Neuronal stem cell (in vitro differentiated cells): ENCODE data around the gene PRRX1.

ENCODE experiments used
- DNase-seq: peaks from one replicate; pipeline ENCODE4 v3.0.0-alpha.2; 2013; ENCODE audit warnings: low spot score
- H2AFZ ChIP-seq: one replicate; pipeline ENCODE4 v1.6.1; 2013; ENCODE audit warnings: mild to moderate bottlenecking, low read length, inconsistent platforms
- H2AK5ac ChIP-seq: 2 replicates; pipeline ENCODE4 v1.6.1; 2013; ENCODE audit warnings: low read depth, mild to moderate bottlenecking, inconsistent platforms, low read length, moderate library complexity, mixed read lengths
- H2BK120ac ChIP-seq: 2 replicates; pipeline ENCODE4 v1.6.1; 2013; ENCODE audit warnings: low read depth, mild to moderate bottlenecking, inconsistent platforms, low read length, moderate library complexity, mixed read lengths
- H2BK12ac ChIP-seq: one replicate; pipeline ENCODE4 v1.6.1; 2013; ENCODE audit warnings: low read length, inconsistent platforms
- H2BK15ac ChIP-seq: 2 replicates; pipeline ENCODE4 v1.6.1; 2013; ENCODE audit warnings: mild to moderate bottlenecking, low read length, inconsistent platforms, mixed read lengths
- H2BK5ac ChIP-seq: one replicate; pipeline ENCODE4 v1.6.1; 2013; ENCODE audit warnings: inconsistent platforms, mild to moderate bottlenecking, low read length, moderate library complexity
- H3K14ac ChIP-seq: one replicate; pipeline ENCODE4 v1.6.1; 2013; ENCODE audit warnings: low read length, inconsistent platforms
- H3K18ac ChIP-seq: 2 replicates; pipeline ENCODE4 v1.6.1; 2013; ENCODE audit warnings: low read length, inconsistent platforms
- H3K23ac ChIP-seq: 2 replicates; pipeline ENCODE4 v1.6.1; 2013; ENCODE audit warnings: low read depth, mild to moderate bottlenecking, mixed read lengths, low read length, inconsistent platforms; ENCODE audit not compliant: poor library complexity
- H3K27ac ChIP-seq: replicated peaks from 3 replicates; pipeline ENCODE4 v1.5.1; 2013; ENCODE audit warnings: low read length, inconsistent platforms
- H3K27me3 ChIP-seq, 3 experiments: 2 replicates each; pipeline ENCODE4 v1.6.1; 2013; ENCODE audit warnings: low read length in 3 of 3, mild to moderate bottlenecking in 2 of 3, inconsistent platforms in 1 of 3, low read depth in 1 of 3, mixed read lengths in 1 of 3, moderate library complexity in 1 of 3; ENCODE audit not compliant: control insufficient read depth in 3 of 3, insufficient read depth in 3 of 3
- H3K36me3 ChIP-seq, 2 donors: replicated peaks in 1 of 2; 2 replicates each; pipeline ENCODE4 v1.6.1; 2013; ENCODE audit warnings: low read length in 2 of 2; ENCODE audit not compliant: control insufficient read depth in 2 of 2, insufficient read depth in 2 of 2
- H3K4ac ChIP-seq: 2 replicates; pipeline ENCODE4 v1.6.1; 2013; ENCODE audit warnings: inconsistent platforms, mild to moderate bottlenecking, low read length, moderate library complexity
- H3K4me1 ChIP-seq, 2 donors: 1 replicate in 1 of 2; 2 replicates in 1 of 2; pipeline ENCODE4 v1.6.1; 2013; ENCODE audit warnings: low read length in 2 of 2, low read depth in 1 of 2; ENCODE audit not compliant: control insufficient read depth in 2 of 2, insufficient read depth in 1 of 2
- H3K4me2 ChIP-seq: one replicate; pipeline ENCODE4 v1.6.1; 2013; ENCODE audit warnings: mild to moderate bottlenecking, low read length, inconsistent platforms; ENCODE audit not compliant: insufficient read depth, poor library complexity, severe bottlenecking
- H3K4me3 ChIP-seq, 2 donors: 2 replicates each; pipeline ENCODE4 v1.5.1; 2013; ENCODE audit warnings: low read length in 2 of 2, mild to moderate bottlenecking in 2 of 2, inconsistent platforms in 1 of 2, moderate library complexity in 1 of 2
- H3K79me1 ChIP-seq: one replicate; pipeline ENCODE4 v1.6.1; 2013; ENCODE audit warnings: low read depth, mild to moderate bottlenecking, inconsistent platforms, low read length, moderate library complexity
- H3K9ac ChIP-seq: one replicate; pipeline ENCODE4 v1.6.1; 2013; ENCODE audit warnings: mild to moderate bottlenecking, low read depth, low read length, inconsistent platforms; ENCODE audit not compliant: poor library complexity
- H3K9me3 ChIP-seq, 2 donors: replicated peaks in 1 of 2; 2 replicates each; pipeline versions ENCODE3 to v1.6.1; 2013; ENCODE audit warnings: low read length in 2 of 2, mild to moderate bottlenecking in 2 of 2, inconsistent platforms in 1 of 2, low read depth in 1 of 2, mixed read lengths in 1 of 2, moderate library complexity in 1 of 2; ENCODE audit not compliant: control insufficient read depth in 2 of 2, insufficient read depth in 1 of 2
- H4K8ac ChIP-seq: one replicate; pipeline ENCODE4 v1.6.1; 2013; ENCODE audit warnings: low read depth, mild to moderate bottlenecking, inconsistent platforms, low read length, moderate library complexity
- H4K91ac ChIP-seq: one replicate; pipeline ENCODE4 v1.6.1; 2013; ENCODE audit warnings: low read length, low read depth, mild to moderate bottlenecking, inconsistent platforms; ENCODE audit not compliant: poor library complexity
- WGBS, 2 donors: extraction: QIAGEN DNeasy Blood & Tissue Kit; methylation state at CpG; one replicate each; pipeline ENCODE4 v1.1.7; 2013; ENCODE audit warnings: missing lambda C conversion rate in 2 of 2, mixed read lengths in 1 of 2; ENCODE audit not compliant: insufficient read length in 2 of 2, insufficient replicate concordance in 1 of 2; ENCODE audit errors: extremely low coverage in 2 of 2; 5-methylcytosine and 5-hydroxymethylcytosine counted together

PRRX1 gene

GRCh38 chr1:170707959-170708655 is 44.2 kb downstream of the PRRX1 start:
- Histone ChIP-seq H4K8ac (no peak overlapping the region), H3K27ac (no peak overlapping the region)
- DNase-seq: no peak

GRCh38 chr1:170711682-170712081 is 47.8 kb downstream of the PRRX1 start:
- H2BK120ac ChIP-seq: no peak overlapping the region
- H3K23ac ChIP-seq: no peak overlapping the region
- no peak overlapping the region for H3K27ac ChIP-seq
- no peak overlapping the region for H4K91ac ChIP-seq
- H3K4ac ChIP-seq: no peak overlapping the region
- DNase-seq: no peak
- H2AFZ ChIP-seq: no peak overlapping the region
- no peak overlapping the region for H2BK12ac ChIP-seq
- H2BK15ac ChIP-seq: no peak overlapping the region
- no peaks in the 10 kb centered on the region for H3K27me3 ChIP-seq
- H4K8ac ChIP-seq: no peak overlapping the region
- H2BK5ac ChIP-seq: no peak overlapping the region
- H3K4me2 ChIP-seq: no peak overlapping the region
- no peak overlapping the region for H3K4me3 ChIP-seq
- no peaks in the 10 kb centered on the region for H3K4me1 ChIP-seq
- no peaks in the 10 kb centered on the region for H3K79me1 ChIP-seq
- H3K36me3 ChIP-seq: no peaks in the 10 kb centered on the region
- no peak overlapping the region for H2AK5ac ChIP-seq
- no peak overlapping the region for H3K14ac ChIP-seq
- H3K18ac ChIP-seq: no peak overlapping the region
- H3K9ac ChIP-seq: no peak overlapping the region
- H3K9me3 ChIP-seq: no peaks in the 10 kb centered on the region

More at GRCh38 chr1:170707959-170708655, 44.2 kb downstream of the PRRX1 start:
- no CpG with 5 or more reads among the region's 5 CpGs for WGBS, 2 donors
- Histone ChIP-seq H3K4me2 (no peak overlapping the region), H3K23ac (no peak overlapping the region), H4K91ac (no peak overlapping the region), H3K4ac (no peak overlapping the region), H2BK12ac (no peak overlapping the region), H3K18ac (no peak overlapping the region), H3K4me3 (no peak overlapping the region), H2AK5ac (no peak overlapping the region), H2BK5ac (no peak overlapping the region), H2BK120ac (no peak overlapping the region), H3K4me1 (no peaks in the 10 kb centered on the region), H3K14ac (no peak overlapping the region), H3K27me3 (no peaks in the 10 kb centered on the region), H3K79me1 (no peaks in the 10 kb centered on the region), H3K9me3 (no peaks in the 10 kb centered on the region), H3K36me3 (no peaks in the 10 kb centered on the region), H3K9ac (no peak overlapping the region), H2BK15ac (no peak overlapping the region), H2AFZ (no peak overlapping the region)

GRCh38 chr1:170714163-170714562 is 50.2 kb downstream of the PRRX1 start:
- Histone ChIP-seq H2BK120ac (no peak overlapping the region), H3K36me3 (no peaks in the 10 kb centered on the region), H3K79me1 (no peaks in the 10 kb centered on the region), H3K4me2 (no peak overlapping the region), H3K4me1 (no peaks in the 10 kb centered on the region), H3K14ac (no peak overlapping the region), H4K8ac (no peak overlapping the region), H2BK5ac (no peak overlapping the region), H3K23ac (no peak overlapping the region), H3K4me3 (no peak overlapping the region), H3K27ac (no peak overlapping the region), H3K27me3 (no peaks in the 10 kb centered on the region), H3K9ac (no peak overlapping the region), H2AFZ (no peak overlapping the region), H2BK15ac (no peak overlapping the region), H2BK12ac (no peak overlapping the region), H3K18ac (no peak overlapping the region), H4K91ac (no peak overlapping the region), H3K9me3 (no peaks in the 10 kb centered on the region), H3K4ac (no peak overlapping the region), H2AK5ac (no peak overlapping the region)
- no peak for DNase-seq
- no CpG with 5 or more reads among the region's 5 CpGs for WGBS, 2 donors

GRCh38 chr1:170714938-170715337 is 51.0 kb downstream of the PRRX1 start:
- Histone ChIP-seq H3K23ac (no peak overlapping the region), H4K91ac (no peak overlapping the region), H2BK5ac (no peak overlapping the region), H3K4me3 (no peak overlapping the region), H3K27ac (no peak overlapping the region), H3K9ac (no peak overlapping the region), H3K27me3 (no peaks in the 10 kb centered on the region), H3K4ac (no peak overlapping the region), H3K4me2 (no peak overlapping the region), H2BK15ac (no peak overlapping the region), H3K18ac (no peak overlapping the region), H2AFZ (no peak overlapping the region), H3K9me3 (no peaks in the 10 kb centered on the region), H3K79me1 (no peaks in the 10 kb centered on the region), H2BK120ac (no peak overlapping the region), H2BK12ac (no peak overlapping the region), H3K36me3 (no peaks in the 10 kb centered on the region), H3K4me1 (no peaks in the 10 kb centered on the region), H4K8ac (no peak overlapping the region), H2AK5ac (no peak overlapping the region), H3K14ac (no peak overlapping the region)
- DNase-seq: no peak
- WGBS, 2 donors: no CpG with 5 or more reads among the region's 1 CpG
